Loucy (cell line): Measurements from ENCODE around the gene PIGR.

Source experiments
- H2AFZ ChIP-seq: fragments of 200-600 bp; sonication (generic); 2 replicates; pipeline ENCODE4 v1.6.0; 2016; ENCODE audit warnings: antibody characterized with exemption, mild to moderate bottlenecking, low read length, moderate library complexity
- H3F3A ChIP-seq: fragments of 200-600 bp; 2 replicates; pipeline ENCODE4 v1.6.0; 2016; ENCODE audit warnings: antibody characterized with exemption, low read depth, mild to moderate bottlenecking
- H3K27me3 ChIP-seq: fragments of 200-600 bp; sonication (generic); 2 replicates; pipeline ENCODE4 v1.6.1; 2014; ENCODE audit warnings: low read length, mild to moderate bottlenecking; ENCODE audit not compliant: insufficient read depth, poor library complexity, severe bottlenecking
- H3K36me3 ChIP-seq: fragments of 200-600 bp; sonication (generic); 2 replicates; pipeline ENCODE4 v1.6.1; 2016; ENCODE audit warnings: low read length; ENCODE audit not compliant: insufficient read depth
- H3K4me1 ChIP-seq: fragments of 200-600 bp; sonication (generic); 2 replicates; pipeline ENCODE4 v1.5.1; 2014; ENCODE audit warnings: low read length, mild to moderate bottlenecking; ENCODE audit not compliant: insufficient read depth, poor library complexity, severe bottlenecking
- H3K4me2 ChIP-seq: fragments of 200-600 bp; sonication (generic); 2 replicates; pipeline ENCODE4 v1.6.0; 2014; ENCODE audit warnings: antibody characterized with exemption, low read length, low read depth, mild to moderate bottlenecking; ENCODE audit not compliant: poor library complexity, severe bottlenecking
- H3K4me3 ChIP-seq: fragments of 200-600 bp; sonication (generic); 2 replicates; pipeline ENCODE4 v1.5.1; 2014; ENCODE audit warnings: low read length, mild to moderate bottlenecking, mixed read lengths; ENCODE audit not compliant: poor library complexity, severe bottlenecking
- H3K79me2 ChIP-seq: fragments of 200-600 bp; sonication (generic); 2 replicates; pipeline ENCODE4 v1.6.1; 2014; ENCODE audit warnings: low read length; ENCODE audit not compliant: insufficient read depth
- H3K9ac ChIP-seq: fragments of 200-600 bp; sonication (generic); 2 replicates; pipeline ENCODE4 v1.6.0; 2014; ENCODE audit warnings: mild to moderate bottlenecking, low read depth, low read length, moderate library complexity; ENCODE audit not compliant: poor library complexity, severe bottlenecking
- H3K9me2 ChIP-seq: fragments of 200-600 bp; sonication (generic); replicated peaks from 2 replicates; pipeline ENCODE4 v1.6.1; 2016; ENCODE audit warnings: low read depth, low read length, mixed read lengths
- H3K9me3 ChIP-seq: fragments of 200-600 bp; sonication (generic); 2 replicates; pipeline ENCODE4 v1.6.1; 2014; ENCODE audit warnings: mild to moderate bottlenecking, antibody characterized with exemption, low read length, low read depth; ENCODE audit not compliant: insufficient read depth
- H4K20me1 ChIP-seq: fragments of 200-600 bp; sonication (generic); 2 replicates; pipeline ENCODE4 v1.6.0; 2014; ENCODE audit warnings: antibody characterized with exemption, low read length, mild to moderate bottlenecking; ENCODE audit not compliant: insufficient read depth, poor library complexity, severe bottlenecking
- EZH2phosphoT487 ChIP-seq: fragments of 200-600 bp; IDR thresholded peaks from 2 replicates; pipeline ENCODE4 v1.6.1; 2018; ENCODE audit warnings: antibody characterized with exemption, mild to moderate bottlenecking, moderate library complexity, borderline replicate concordance
- TF ChIP-seq, protein P1 (sequence below): fragments of 200-600 bp; sonication (generic); conservative IDR thresholded peaks from 2 replicates; pipeline ENCODE4 v1.5.1; 2014; ENCODE audit warnings: mild to moderate bottlenecking, antibody characterized with exemption, low read length

PIGR gene

DNA sequence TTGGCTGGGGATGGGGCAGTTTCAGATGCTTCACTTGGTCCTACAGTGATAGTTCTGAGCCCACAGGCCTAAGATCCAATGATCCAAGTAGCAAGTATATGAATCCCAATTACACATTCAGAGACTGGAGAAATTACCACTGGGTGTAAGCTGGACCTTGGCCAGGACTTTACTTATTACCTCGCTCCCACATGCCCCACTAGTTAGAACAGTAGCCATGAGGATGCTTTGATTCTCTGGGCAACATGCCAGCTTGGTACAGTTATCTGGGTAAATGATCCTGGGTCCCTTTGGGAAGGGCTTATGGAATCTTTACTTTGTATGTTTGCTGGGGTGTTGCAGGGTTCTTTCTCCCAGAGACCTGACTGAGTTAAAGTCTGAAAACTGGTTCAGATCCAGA is 29.0 kb upstream of the PIGR start:
- Histone ChIP-seq H4K20me1 (no peaks in the 10 kb centered on the region), H3K4me3 (no peak overlapping the region), H3K9me2 (no peaks in the 10 kb centered on the region), H3K36me3 (no peaks in the 10 kb centered on the region), H3F3A (no peaks in the 10 kb centered on the region), H3K4me1 (no peaks in the 10 kb centered on the region), H3K9me3 (no peaks in the 10 kb centered on the region), H3K4me2 (no peak overlapping the region), H3K27me3 (peaks cover 4% of the 10 kb centered on the region), H3K9ac (no peak overlapping the region), H2AFZ (no peak overlapping the region), H3K79me2 (no peaks in the 10 kb centered on the region)
- TF ChIP-seq, protein P1, sequence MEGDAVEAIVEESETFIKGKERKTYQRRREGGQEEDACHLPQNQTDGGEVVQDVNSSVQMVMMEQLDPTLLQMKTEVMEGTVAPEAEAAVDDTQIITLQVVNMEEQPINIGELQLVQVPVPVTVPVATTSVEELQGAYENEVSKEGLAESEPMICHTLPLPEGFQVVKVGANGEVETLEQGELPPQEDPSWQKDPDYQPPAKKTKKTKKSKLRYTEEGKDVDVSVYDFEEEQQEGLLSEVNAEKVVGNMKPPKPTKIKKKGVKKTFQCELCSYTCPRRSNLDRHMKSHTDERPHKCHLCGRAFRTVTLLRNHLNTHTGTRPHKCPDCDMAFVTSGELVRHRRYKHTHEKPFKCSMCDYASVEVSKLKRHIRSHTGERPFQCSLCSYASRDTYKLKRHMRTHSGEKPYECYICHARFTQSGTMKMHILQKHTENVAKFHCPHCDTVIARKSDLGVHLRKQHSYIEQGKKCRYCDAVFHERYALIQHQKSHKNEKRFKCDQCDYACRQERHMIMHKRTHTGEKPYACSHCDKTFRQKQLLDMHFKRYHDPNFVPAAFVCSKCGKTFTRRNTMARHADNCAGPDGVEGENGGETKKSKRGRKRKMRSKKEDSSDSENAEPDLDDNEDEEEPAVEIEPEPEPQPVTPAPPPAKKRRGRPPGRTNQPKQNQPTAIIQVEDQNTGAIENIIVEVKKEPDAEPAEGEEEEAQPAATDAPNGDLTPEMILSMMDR: no peak
- TF ChIP-seq EZH2phosphoT487: no peak

DNA sequence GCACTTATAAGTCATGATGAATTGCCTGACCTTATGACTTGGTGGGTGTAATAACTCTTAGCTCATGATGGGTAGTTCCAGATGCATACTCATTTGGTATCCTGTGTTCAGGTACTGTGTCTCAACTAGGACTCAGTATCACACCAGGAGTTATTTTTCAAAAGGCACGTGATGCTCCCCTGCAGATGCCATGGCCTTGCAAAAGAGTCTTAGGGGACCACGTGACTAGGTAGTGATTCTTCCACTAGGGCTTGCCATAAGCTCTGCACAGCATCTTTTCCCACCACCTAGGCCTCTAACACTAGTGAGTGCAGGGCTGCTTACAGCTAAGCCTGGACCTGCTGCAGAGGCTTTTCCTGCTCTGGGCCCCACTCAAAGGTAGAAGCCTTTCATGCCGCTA is 27.9 kb upstream of the PIGR start:
- H3K27me3 ChIP-seq: peaks cover 4% of the 10 kb centered on the region
- no peak overlapping the region for H3K4me3 ChIP-seq
- H3K9ac ChIP-seq: no peak overlapping the region
- H3F3A ChIP-seq: no peaks in the 10 kb centered on the region
- H3K4me2 ChIP-seq: no peak overlapping the region
- no peaks in the 10 kb centered on the region for H3K79me2 ChIP-seq
- H3K36me3 ChIP-seq: no peaks in the 10 kb centered on the region
- H3K4me1 ChIP-seq: no peaks in the 10 kb centered on the region
- TF ChIP-seq EZH2phosphoT487: no peak
- TF ChIP-seq, protein P1: no peak
- H3K9me3 ChIP-seq: no peaks in the 10 kb centered on the region
- H3K9me2 ChIP-seq: no peaks in the 10 kb centered on the region
- no peak overlapping the region for H2AFZ ChIP-seq
- H4K20me1 ChIP-seq: no peaks in the 10 kb centered on the region

DNA sequence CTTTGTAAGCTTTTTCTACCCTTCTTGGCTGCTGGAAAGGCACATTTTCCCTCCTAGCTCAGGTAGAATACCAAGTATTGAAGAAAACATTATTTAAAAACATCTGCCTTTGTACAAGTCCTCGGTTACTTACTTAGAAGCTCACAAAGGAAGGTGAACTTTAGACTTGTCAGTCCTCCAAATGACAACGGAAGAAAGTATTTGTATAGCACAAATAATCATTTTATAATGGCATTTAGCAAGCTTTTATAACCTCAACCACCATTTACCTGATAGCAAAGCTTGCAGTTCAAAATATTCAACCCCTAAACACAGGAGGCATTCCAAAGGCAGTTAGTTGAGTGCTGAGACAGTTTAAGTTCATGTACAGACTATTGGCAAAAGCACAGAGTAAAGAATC is 26.5 kb upstream of the PIGR start:
- Histone ChIP-seq H2AFZ (no peak overlapping the region), H3K27me3 (peaks cover 4% of the 10 kb centered on the region), H3K79me2 (no peaks in the 10 kb centered on the region), H3F3A (no peaks in the 10 kb centered on the region), H3K36me3 (no peaks in the 10 kb centered on the region), H3K4me2 (no peak overlapping the region), H3K9me2 (no peaks in the 10 kb centered on the region), H3K4me3 (no peak overlapping the region), H3K9ac (no peak overlapping the region), H4K20me1 (no peaks in the 10 kb centered on the region), H3K9me3 (no peaks in the 10 kb centered on the region), H3K4me1 (peaks cover 1% of the 10 kb centered on the region)
- no peak for TF ChIP-seq EZH2phosphoT487
- TF ChIP-seq, protein P1: no peak
